ENCODE results near the gene RANGRF.
"Not testable (repeated sequence)": the region's sequence is repeated elsewhere in the genome, so short reads cannot be mapped to it uniquely, and the experiment has no call there.

Gene RANGRF
- total RNA-seq: 14.0 to 31.5 reads per million in 2 donors

GRCh38 chr17:8288336-8289102, at the start of gene RANGRF:
RANGRF (plus strand) TSS chr17:8288670; CDS start chr17:8288789, 119 bp downstream.
- DNase-seq: peak; percentile 71

GRCh38 chr17:8243827-8244226, 44.6 kb upstream of the RANGRF start:
- DNase-seq: no peak

GRCh38 chr17:8244768-8245167, 43.7 kb upstream of the RANGRF start:
- DNase-seq: no peak

GRCh38 chr17:8248751-8249607, 39.5 kb upstream of the RANGRF start, which contains the start of gene PFAS:
PFAS (plus strand) TSS chr17:8249289; CDS start chr17:8253938, 4,649 bp downstream.
- peak; percentile 98 for DNase-seq

- no peak for DNase-seq
These were observed 38.6 kb upstream of the RANGRF start for GRCh38 chr17:8249621-8250500.

- not testable (repeated sequence) for DNase-seq
These were observed 37.1 kb upstream of the RANGRF start for GRCh38 chr17:8251411-8251810.

- DNase-seq: no peak
These were observed 34.7 kb upstream of the RANGRF start for GRCh38 chr17:8253801-8254200.

GRCh38 chr17:8254881-8255280, 33.6 kb upstream of the RANGRF start:
- no peak for DNase-seq

GRCh38 chr17:8255499-8255898, 33.0 kb upstream of the RANGRF start:
- DNase-seq: no peak

- DNase-seq: no peak
These were observed 32.2 kb upstream of the RANGRF start for GRCh38 chr17:8256291-8256690.

- DNase-seq: no peak
These were observed 31.8 kb upstream of the RANGRF start for GRCh38 chr17:8256691-8257090.

- no peak for DNase-seq
These were observed 30.7 kb upstream of the RANGRF start for GRCh38 chr17:8257801-8258200.

- DNase-seq: no peak
These were observed 24.1 kb upstream of the RANGRF start for GRCh38 chr17:8264320-8264719.

GRCh38 chr17:8264836-8265542, 23.5 kb upstream of the RANGRF start:
- no peak for DNase-seq

- no peak for DNase-seq
These were observed 21.6 kb upstream of the RANGRF start for GRCh38 chr17:8266648-8267479.

- no peak for DNase-seq
These were observed 20.9 kb upstream of the RANGRF start for GRCh38 chr17:8267480-8268147.

GRCh38 chr17:8268550-8269298, 19.7 kb upstream of the RANGRF start:
- no peak for DNase-seq

- DNase-seq: no peak
These were observed 16.0 kb upstream of the RANGRF start for GRCh38 chr17:8272421-8272820.

- DNase-seq: no peak
These were observed 14.5 kb upstream of the RANGRF start for GRCh38 chr17:8273884-8274444.

All from T-helper 9 cell (primary cell).